ENCODE results near the gene RELN.

RELN gene

DNA sequence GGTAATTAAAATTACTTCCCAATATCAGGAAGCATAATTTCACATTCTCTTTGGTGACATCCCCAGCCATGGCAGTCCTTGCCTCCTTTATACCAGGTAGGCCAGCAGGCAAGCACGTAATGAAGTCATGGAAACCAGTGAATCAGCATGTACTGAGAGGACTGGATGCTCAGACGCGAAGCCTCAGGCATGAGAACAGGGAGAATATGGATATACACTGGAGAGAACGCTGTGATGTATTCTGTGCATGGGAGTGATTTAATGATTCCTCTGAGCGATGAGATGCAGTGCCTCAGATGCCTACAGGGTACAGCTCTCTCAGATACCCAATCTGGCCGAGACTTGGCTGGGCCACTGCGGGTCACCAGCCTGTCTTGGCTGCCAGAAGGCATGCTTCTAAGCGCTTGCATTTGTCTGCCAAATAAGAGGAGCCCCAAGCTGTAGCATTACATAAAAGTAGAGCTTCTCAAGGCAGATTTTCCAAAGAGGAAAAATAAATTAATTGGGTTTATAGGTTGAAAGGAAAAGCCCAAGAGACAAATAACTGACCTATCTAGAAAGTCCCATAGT lies 238.1 kb downstream of the RELN start:
- H3K27ac ChIP-seq, result no peak overlapping the region
- DNase-seq (ENCODE audit: low read depth, low spot score), result no peak

DNA sequence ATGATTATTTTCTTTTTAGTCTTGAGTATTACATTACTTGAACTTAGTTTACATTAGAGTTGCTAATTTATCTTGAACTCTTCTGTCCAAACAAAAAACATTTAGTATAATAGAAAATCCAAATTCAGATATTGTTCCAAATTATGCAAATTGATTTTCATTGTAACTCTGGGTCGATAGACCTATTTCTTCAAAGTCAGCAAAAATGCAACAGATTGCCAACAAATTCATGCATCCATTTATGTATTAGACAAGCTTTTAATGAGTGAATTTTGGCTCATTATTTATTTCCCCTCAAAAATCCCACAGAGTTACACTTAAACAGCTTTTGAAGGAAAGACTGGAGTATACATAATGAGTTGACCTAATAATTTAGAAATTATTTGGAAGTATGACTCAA lies 240.8 kb downstream of the RELN start:
- no peak for DNase-seq (ENCODE audit: low read depth, low spot score)
- H3K27ac ChIP-seq, result no peak overlapping the region

DNA sequence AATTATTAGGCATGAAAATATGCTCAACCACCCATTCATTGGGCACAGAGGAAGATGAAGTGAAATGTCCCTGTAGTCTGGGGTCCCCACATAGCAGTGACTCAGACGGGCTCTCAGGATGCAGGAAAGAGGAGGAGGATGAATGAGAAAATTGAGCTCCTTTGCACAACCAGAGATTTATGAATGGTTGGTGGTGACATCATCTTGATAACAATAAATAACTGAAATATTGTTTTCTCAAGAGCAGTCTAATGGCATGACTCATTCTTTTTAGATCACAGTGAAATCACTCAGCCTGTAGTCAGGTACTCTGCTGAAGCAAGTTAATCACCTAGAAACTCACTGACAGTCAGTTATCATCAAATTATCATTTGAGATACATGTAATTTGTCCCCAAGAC lies 254.1 kb downstream of the RELN start:
- peak; percentile 62 for DNase-seq (ENCODE audit: low read depth, low spot score)
- no peak overlapping the region for H3K27ac ChIP-seq

DNA sequence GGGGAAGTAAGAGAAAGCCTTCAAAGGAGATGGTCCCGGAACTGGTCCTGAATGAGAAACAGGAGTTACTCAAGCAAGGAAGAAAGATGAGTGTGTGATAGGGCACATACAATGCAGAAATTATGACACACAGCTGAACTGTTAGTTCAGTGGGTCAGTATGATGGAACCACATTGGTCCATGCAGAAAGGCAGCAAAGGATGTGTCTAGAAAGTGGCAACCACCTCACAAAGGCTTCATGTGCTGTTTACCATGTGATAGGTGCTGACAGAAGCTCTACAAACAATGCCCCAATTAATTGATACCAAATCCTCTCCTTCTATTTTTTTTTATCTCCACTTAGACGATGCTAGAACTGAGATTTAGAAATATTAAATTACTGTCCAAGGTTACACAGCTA lies 258.3 kb downstream of the RELN start:
- H3K27ac ChIP-seq, result no peak overlapping the region
- DNase-seq (ENCODE audit: low read depth, low spot score), result no peak

DNA sequence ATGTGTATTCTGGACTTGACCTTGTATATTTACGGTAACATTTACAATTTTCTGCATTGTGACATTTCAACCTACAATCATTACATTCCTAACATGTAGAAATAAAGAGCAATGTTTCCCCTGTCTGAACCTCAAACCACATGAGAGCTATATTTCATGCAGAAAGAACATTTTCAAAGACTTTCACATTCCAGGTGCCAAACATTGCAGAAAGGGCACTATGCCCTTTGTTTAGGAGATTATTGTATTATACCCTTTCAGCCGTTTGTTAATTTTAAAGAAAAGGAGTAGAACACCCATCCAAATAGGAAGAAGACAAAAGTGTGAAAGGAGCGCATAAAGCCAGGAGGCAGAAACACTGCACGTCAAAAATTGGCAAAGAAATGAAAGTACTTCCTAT lies 260.4 kb downstream of the RELN start:
- no peak overlapping the region for H3K27ac ChIP-seq
- no peak for DNase-seq (ENCODE audit: low read depth, low spot score)

DNA sequence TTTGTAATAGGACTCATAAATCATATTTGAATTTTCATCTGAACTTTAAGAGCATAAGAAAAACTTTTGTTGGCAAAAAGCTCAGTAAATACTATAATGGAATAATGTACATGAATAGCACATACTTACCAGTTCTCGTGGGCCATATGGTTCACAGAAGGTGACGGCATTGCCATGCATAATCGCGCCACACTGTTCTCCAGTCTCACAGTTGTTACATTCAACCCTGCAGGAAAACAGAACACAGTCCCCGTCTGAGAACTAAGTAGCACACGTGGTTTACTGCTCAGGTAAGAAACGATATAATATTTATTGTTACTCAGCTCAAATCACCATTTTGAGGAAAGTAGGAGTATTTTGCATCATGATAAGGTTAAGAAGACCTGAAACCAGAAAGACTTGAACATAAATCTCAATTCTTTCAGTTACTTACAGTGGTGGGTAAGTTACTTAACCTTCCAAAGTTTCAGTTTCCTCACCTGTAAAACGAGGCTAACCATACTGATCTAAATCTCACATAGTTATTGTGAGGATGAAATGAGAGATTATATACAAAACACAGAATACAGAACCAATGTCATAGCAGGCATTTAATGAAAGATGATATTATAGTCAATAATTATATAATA lies 261.4 kb downstream of the RELN start:
- H3K27ac ChIP-seq, result no peak overlapping the region
- no peak for DNase-seq (ENCODE audit: low read depth, low spot score)

DNA sequence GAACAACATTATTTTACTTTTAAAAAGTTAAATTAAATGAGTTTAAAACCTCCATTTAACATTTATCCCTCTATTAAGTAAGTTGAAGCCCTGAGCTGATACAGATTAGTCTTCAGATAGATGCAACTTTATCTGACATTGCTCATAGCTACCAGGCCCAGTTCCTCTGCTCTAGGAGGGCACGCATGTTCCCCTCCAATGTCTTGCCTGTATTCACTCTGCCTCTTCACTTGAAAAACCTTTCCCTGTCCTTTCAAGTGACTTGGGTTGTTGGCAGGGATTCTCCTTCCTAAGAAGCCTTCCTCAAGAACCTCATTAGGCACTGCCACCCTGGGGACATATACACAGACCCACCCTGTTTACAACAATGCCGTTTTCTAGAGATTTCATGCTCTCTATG lies 270.4 kb downstream of the RELN start:
- H3K27ac ChIP-seq, result peak overlapping the region; percentile 84
- DNase-seq (ENCODE audit: low read depth, low spot score), result no peak

DNA sequence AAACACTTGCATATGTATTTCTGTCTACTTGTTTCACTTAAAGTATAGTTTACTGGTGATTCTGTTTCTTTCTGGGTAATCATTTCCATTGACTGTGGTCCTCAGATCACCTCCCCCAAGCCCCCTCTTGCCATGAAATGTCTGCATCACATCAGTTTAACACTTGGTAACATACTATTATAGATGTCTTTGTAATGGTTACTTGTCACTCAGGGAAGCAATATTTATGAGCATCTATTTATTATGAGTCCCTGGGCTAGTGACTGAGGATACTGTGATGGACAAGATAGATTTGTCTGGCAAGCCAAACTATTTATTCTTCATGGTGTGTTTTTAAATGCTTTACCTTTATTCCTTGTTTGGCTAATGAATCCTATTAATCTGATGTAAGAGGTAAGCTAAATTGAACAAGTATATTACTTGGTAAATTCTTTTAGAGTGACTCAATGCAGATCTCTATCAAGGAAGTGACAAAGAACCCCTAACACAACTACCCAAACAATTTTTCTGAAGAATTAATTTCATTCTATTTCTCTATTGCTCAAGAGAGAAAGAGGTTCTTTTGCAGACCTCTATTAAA lies 270.9 kb downstream of the RELN start:
- H3K27ac ChIP-seq, result peak overlapping the region; percentile 84
- DNase-seq (ENCODE audit: low read depth, low spot score), result no peak

DNA sequence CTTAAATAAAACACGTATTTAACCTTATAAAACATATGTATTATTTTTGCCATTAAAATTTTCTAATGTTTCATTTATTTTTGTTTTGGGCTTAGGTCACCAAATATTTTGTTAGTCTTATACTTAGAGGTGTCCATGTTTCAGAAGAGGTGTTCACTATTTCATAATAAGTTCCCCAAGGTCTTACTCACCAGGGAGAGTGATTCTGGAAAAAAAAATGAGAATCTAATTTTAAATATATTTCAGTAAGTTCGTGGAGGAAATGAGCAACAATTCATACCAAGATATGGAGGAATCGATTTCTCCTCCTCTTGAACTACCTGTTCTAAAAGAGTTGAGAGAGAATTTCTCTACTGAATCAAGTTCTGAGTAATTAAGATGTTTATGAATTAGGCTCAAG lies 271.9 kb downstream of the RELN start:
- no peak for DNase-seq (ENCODE audit: low read depth, low spot score)
- peak overlapping the region; percentile 84 for H3K27ac ChIP-seq

DNA sequence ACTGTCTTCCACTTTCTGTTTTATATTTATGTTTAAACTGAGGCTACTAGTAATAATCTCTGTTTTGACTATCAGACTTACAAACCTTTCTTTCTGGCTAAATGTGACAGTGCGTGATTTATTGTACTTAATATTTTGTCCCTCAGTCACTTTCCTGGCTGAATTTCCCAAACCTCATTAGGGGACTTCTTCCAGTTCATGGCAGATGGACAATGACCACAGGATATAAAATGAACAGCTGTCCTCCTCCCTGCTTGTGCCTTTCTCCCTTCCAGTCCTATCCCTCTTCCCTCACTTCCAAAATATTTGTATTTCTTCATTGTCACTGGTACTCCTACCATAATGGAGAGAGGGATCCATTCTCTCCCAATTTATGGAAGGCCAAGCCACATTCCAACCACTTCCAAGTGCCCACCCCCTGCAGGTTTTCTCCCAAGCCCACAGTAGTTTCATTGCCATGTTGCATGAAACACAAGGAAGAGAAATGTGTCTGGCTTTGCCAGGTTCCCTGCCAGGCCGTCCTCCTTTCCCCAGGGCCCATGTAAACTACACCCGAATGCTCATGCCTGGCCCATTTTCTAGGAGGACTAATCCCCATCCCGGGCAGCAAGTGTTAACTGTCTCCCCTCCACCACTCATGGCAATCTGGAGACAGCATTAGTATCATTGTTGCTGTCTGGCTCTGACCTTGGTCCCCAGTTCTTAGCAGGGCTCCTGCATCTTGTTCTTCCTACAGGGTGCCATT lies 273.9 kb downstream of the RELN start:
- H3K27ac ChIP-seq, result no peak overlapping the region
- DNase-seq (ENCODE audit: low read depth, low spot score), result no peak

DNA sequence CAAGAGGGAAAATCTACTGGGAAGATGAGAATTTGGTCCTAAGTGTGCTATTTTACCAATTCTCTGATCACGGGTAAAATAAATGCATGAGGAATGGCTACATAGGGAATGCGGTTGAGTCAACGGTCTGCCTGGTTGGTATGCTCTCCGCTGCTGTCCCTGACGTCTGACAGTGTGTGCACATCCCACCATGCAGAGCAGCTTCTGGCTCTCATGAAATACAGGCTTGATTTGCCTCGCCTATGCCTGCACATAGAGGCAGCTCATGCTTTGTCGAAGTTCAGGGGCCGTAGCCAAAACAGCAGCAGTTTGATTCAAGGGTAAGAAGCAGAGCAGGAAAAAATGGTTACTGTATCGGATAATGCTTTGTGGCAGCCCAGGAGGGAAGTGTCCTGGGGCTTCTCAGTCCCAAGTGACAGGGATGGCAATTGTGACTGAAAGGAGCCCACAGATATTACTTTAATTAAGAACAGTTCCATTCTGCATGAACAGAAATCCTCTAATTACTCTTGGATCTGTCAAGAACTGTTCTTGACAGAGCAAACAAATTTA lies 275.0 kb downstream of the RELN start:
- no peak for DNase-seq (ENCODE audit: low read depth, low spot score)
- H3K27ac ChIP-seq, result no peak overlapping the region

DNA sequence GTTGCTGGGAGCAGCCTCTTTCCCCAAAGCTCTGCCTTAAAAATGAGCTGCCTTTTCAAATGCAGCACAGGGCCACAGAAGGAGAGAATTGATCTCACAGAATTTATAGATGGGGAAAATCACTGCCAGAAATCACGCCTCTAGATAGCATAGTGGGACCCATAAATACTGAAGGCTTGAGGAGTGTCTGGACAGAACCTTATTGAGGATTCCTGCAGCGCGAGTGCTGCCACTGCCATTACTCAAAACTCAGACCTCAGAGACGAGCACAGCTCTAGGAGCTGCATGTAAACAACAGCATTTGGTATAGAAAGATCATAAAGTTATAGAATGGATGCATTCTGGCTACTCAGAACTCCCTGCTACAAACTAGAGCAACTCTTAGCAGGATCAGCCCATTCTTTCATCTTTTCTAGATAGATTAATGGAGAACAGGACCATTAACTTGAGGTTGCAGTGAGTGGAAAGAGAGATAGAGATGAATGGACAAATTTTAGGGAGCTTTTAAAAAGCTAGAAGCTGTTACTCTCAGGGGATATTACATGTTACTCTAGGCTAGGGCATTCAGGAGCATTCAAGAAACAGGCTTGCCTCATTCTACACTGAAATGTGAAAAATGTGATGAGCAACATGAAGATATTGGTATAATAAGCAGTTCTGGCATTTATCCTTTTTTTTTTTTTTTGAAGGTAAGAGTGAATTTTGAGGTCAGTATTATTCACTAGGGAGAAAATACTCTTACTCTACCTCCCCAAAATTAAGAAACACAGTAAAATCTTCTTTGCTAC lies 276.3 kb downstream of the RELN start:
- DNase-seq (ENCODE audit: low read depth, low spot score), result no peak
- no peak overlapping the region for H3K27ac ChIP-seq

DNA sequence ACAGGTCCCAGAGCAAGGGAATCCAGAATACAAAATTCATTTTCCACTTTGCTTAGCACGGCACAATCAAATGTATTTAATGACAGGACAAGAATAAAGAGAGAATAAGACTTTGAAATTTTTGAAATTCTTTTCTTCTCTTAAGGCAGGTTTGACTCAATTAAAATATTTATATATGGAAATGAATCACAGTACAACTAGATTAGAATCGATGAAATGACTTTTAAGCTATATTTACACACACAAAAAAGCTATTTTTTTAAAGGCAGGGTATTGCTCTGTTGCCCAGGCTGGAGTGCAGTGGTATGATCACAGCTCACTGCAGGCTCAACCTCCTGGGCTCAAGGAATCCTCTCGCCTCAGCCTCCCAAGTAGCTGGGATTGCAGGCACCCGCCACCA lies 278.0 kb downstream of the RELN start:
- no peak overlapping the region for H3K27ac ChIP-seq
- DNase-seq (ENCODE audit: low read depth, low spot score), result no peak

DNA sequence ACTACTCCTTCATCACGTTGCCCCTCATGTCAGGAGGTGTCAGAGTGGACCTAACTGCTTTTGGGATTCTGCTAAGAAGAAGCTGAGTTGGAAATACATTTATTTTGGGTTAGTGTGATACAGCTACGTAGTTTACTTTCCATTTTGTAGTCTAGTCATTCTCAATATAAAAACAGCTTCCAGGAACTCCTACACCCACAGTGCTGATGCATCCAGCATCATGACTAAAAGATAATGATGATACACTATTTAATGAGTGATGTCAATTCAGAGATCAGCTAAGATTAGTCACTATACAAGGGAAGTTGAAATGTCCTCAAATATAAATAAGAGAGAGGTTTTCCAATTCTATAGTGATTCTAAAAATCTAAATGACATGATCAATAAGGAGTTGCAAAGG lies 279.2 kb downstream of the RELN start:
- H3K27ac ChIP-seq, result no peak overlapping the region
- DNase-seq (ENCODE audit: low read depth, low spot score), result no peak

DNA sequence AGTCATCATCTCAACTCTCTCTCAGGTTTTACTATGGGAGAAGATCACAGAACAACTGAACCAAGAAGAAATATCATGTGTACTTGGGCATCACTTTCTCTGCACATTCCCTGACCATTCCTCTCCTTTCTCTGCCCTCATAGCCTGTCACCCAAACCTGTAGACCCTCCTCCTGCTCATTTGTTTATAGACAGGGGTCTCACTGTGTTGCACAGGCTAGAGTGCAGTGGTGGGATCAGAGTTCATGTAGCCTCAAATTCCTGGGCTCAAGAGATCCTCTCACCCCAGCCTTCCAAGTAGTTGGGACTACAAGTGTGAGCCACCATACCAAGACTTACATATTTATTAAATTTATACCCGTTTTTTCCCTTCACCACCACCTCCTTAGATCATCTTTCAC lies 282.7 kb downstream of the RELN start:
- no peak for DNase-seq (ENCODE audit: low read depth, low spot score)

DNA sequence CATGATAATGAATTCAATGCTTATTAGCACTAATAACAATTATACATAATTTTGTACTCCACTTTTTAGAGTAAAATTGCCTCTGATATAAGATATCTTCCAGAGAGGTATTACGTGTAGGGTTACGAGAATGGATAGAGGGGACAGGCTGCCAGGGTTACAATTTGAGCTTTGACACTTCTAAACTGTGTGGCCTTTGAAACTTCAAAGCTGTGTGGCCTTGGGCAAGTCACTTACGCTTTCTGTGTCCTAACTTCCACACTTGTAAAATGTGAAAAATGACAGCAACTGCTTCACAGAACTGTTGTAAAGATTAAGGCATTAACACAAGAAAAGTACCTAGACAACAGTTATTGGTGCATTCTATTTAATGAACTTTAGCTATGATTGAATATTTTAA lies 283.9 kb downstream of the RELN start:
- DNase-seq (ENCODE audit: low read depth, low spot score), result no peak
- no peak overlapping the region for H3K27ac ChIP-seq

More for the DNA sequence above, 282.7 kb downstream of the RELN start:
- H3K27ac ChIP-seq, result no peak overlapping the region

DNA sequence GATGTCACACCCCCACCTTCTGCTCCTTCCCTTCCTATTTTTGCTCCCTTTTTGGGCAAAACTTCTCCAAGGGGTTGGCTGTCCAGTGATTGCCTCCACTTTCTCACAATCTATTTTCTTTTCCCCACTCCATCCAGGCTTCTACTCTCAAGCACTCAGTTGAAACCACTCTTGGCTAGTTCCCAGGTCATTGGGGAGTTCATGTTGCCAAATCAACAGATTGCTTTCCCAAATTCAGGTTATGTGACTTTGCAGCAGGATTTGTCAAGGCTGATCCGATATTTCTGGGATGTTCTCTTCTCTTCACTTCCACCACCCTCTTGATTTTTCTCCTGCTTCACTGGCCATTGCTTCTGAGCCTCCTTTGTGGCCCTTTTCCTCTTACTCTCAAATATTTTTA lies 284.8 kb downstream of the RELN start:
- H3K27ac ChIP-seq, result no peak overlapping the region
- no peak for DNase-seq (ENCODE audit: low read depth, low spot score)

DNA sequence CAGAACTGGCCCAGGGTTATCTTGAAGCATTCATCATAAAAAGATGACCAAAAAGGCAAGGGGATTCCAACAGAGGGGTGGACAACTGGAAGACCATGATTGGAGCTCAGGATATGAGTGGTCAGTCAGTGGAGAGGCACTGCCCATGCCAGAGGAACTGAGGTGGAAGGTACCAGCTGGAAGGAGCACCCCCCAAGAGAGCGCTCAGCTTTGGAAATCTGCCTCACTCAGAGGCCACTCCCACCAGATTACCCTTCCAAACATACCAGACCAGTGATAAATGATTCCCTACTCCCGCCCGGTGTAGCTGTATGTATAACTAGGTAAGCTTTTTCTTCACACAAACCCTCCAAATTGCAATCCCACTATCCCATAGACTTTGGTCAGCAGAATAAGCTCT lies 286.5 kb downstream of the RELN start:
- no peak overlapping the region for H3K27ac ChIP-seq
- no peak for DNase-seq (ENCODE audit: low read depth, low spot score)

DNA sequence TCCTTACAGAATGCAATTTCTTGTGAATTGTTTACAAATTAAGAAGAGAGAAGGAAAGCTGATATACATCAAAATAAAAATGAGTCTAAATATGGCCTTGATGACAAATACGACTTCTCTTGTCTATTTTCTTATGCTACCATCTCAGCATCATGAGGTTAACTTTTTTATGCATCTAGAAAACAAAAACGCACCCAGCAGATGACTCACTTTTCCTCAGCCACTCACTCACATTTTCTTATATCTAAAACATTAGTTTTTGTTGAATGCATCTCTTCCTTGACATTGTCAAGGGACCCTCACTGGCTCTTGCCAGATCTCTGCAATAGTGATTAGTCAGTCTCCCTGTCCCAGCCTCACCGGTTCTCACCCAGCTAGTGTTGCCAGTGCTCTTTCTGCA lies 287.0 kb downstream of the RELN start:
- no peak overlapping the region for H3K27ac ChIP-seq
- DNase-seq (ENCODE audit: low read depth, low spot score), result no peak

DNA sequence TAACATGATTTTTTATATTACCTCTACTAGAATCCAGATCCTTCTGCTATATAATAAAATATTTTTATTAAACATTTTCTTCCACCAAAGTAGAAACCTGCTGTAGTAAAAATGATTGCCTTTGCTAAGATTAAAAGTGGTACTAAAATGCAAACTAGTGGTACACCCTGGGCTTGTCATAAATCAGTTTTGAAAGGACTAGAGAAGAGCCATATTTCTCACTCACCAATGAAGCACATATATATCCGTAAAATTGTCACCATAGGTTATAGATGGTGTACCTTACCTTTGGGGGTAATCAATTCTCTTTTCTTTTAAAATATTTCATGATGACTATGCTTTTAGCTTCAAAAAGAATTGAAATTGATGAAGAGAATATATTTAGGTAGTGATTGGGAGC lies 290.4 kb downstream of the RELN start:
- H3K27ac ChIP-seq, result no peak overlapping the region
- DNase-seq (ENCODE audit: low read depth, low spot score), result no peak

Data from epithelial cell of prostate (primary cell).